Fibroblast of the aortic adventitia (primary cell): Measurements from ENCODE around the gene SKIC8. TPM values are rescaled to one million over a fixed set of nuclear protein-coding genes. Genes with fewer than 3 reads are reported as not detected.

ENCODE experiments used
- small RNA-seq: library from RNA; depleted of rRNA; stranded (forward); fragments of <200 nt; gene quantifications from one replicate; pipeline ENCODE3, GENCODE V24; 2012
- total RNA-seq: library from RNA; depleted of rRNA; stranded (reverse); fragments of >200 nt; gene quantifications from 2 replicates; pipeline ENCODE4 v1.2.3, GENCODE V29; 2012; ENCODE audit warnings: low replicate concordance

SKIC8 gene
- total RNA-seq, 1 donor = 62.1 TPM

Small RNA genes lying within 50 kb of the gene (small RNA-seq; reads per million reads assigned to genes)
- gene AC090607.5 = not detected

Other genes starting within 250 kb of the SKIC8 start
- 28.9 and 51.5 TPM in 2 replicates for gene TBC1D2B, start 221.9 kb downstream of the SKIC8 start, total RNA-seq
- gene SH2D7, start 207.0 kb downstream of the SKIC8 start, total RNA-seq = not detected in 2 replicates
- 2.3 and 4.3 TPM in 2 replicates for gene CIB2, start 168.2 kb downstream of the SKIC8 start, total RNA-seq
- 53.8 and 60.8 TPM in 2 replicates for gene IDH3A, start 150.2 kb downstream of the SKIC8 start, total RNA-seq
- under 0.01 TPM in 1 of 2 replicates, not detected in the other for gene ACSBG1, start 65.0 kb downstream of the SKIC8 start, total RNA-seq
- gene DNAJA4, start 35.0 kb downstream of the SKIC8 start, total RNA-seq = 0.65 and 2.3 TPM in 2 replicates
- not detected in 2 replicates for gene CRABP1, start 40.7 kb upstream of the SKIC8 start, total RNA-seq
- 25.1 and 28.1 TPM in 2 replicates for gene IREB2, start 138.6 kb upstream of the SKIC8 start, total RNA-seq
- gene HYKK, start 208.0 kb upstream of the SKIC8 start, total RNA-seq = 3.3 and 10.2 TPM in 2 replicates
- 107 and 275 TPM in 2 replicates for gene PSMA4, start 240.8 kb upstream of the SKIC8 start, total RNA-seq